Measurements from ENCODE around the gene AANAT.
"Not testable (repeated sequence)": the region's sequence is repeated elsewhere in the genome, so short reads cannot be mapped to it uniquely, and the experiment has no call there.

AANAT gene

DNA sequence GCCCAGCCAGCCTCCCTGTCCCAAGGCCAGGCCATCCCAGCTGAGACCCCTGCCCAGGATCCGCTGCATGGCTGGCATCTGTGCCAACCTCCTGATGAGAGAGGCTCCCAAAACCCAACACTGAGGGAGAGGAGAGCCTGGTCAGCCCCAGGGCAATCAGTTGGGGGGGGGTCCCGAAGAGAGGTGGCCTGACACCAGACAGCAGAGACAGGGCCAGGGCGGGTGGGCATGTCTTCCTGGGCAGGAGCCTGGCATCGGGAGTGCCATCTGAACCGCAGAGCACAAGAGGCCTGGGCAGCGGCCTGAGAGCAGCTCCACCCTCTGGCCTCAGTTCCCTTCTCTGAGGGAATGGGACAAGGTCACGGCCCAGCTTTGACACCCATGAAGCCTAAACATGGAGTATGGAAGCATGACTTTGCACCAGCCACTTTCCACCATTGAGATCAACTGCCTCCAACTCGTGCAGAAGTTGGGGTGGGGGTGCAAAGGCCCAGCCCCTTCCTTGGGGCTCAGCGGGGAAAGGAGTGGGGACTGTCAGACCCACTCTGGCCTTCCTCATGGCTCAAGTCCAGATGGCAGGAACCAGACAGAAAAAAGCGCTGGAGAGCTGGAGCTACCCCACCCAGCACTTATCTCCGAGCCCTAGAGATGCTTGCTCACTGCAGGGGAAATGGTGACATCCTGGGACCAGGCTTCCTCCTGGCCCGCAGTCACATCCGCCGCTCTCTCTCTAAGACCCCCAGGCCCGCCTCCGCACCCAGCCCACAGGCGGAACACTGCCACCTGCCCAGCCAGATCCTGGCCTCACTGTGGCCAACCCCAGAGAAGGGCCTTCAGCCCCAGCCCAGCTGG, 24.1 kb downstream of the AANAT start:
- DNase-seq, result no peak

DNA sequence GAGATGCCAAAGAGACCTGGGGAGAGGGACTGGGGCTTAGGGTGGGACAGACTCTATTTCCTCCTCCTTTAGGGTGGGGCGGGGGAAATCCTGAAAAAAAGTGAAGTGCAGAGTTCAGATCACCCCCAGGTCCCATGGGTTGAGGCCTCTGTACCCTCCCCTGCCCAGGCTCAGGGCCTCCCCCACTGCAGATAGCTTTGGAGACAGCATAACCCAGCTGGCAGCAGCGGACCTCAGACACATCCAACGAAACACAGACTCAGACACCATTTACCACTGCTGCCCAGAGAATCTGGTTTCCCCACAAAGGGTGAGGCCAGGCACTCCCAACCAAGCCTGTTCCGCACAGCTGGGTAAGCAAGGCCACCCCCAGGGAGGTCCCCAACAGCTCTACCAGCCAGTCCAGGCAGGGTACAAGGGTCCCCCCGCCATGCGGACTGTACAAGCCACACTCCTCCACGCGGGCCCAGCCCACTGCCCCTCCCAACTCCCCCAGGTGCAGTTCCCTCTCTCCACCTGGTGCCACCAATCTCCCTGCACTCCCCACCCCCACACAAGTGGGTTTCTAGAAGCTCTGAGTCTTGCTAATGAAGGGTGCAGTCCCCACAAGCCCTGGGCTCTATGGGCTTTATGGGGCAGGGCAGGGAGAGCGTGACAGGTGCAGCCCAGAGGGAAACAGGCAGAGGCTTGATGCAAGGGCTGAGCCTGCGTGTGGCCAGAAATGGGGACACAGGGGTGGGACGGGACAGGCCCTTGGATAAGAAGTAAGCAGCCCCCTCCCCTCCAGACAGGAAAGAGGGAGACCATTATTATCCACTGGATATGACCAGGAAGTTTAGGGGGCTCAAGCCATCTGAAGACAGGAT, 25.0 kb downstream of the AANAT start:
- DNase-seq, result no peak

- DNase-seq, result peak; percentile 26
Observed at GRCh38 chr17:76492989-76493501, 25.6 kb downstream of the AANAT start.

DNA sequence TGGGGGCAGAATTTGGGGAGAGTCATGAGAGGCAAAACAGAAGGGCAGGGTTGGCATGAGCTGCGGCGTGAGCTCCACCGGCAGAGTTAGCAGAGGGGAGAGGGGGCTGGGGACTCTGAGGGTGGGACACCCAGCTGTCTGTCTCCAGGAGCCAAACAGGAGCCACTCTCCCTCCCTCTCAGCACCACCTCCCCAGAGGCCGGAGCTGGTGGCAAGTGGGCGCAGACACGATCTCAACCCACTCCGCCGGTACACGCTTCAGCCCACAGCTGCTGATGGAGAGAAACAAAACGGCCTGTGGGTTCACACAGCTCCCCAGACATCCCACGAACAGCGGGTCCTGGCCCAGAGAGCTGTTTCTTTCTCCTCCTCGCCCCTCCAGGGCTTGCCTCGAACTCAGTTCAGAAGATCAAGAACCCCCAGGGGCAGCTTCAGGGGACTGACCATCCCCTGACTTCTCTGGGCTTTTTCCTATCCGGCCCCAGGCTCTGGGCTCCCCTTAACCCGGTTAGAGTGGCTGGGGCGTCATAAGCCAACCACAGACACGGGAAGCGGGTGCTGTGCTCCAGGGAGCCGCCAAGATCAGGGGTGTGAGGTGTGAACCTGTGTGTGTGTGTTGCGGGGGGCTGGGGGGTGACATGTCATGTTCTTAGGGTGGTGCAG, 26.2 kb downstream of the AANAT start:
- DNase-seq, result no peak

GRCh38 chr17:76495663-76496400, 28.4 kb downstream of the AANAT start:
- DNase-seq, result no peak

DNA sequence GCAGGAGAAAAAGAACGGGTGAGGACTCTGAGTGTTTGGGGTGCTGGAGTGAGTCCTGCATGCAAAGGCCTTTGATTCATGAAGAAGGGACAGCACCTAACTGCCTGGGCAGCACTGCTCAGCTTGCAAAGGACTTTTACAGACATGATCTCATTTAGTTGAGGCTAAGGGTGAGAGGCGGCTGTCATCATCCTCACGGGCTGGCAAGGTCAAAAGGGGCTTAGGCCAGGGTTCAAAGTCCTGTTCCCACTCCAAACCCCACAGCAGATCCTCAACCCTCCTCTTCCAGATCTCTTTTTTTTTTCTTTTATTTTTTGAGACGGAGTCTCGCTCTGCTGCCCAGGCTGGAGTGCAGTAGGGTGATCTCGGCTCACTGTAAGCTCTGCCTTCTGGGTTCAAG, 29.1 kb downstream of the AANAT start:
- no peak for DNase-seq

- DNase-seq, result no peak
Observed at GRCh38 chr17:76497699-76497978, 30.2 kb downstream of the AANAT start.

DNA sequence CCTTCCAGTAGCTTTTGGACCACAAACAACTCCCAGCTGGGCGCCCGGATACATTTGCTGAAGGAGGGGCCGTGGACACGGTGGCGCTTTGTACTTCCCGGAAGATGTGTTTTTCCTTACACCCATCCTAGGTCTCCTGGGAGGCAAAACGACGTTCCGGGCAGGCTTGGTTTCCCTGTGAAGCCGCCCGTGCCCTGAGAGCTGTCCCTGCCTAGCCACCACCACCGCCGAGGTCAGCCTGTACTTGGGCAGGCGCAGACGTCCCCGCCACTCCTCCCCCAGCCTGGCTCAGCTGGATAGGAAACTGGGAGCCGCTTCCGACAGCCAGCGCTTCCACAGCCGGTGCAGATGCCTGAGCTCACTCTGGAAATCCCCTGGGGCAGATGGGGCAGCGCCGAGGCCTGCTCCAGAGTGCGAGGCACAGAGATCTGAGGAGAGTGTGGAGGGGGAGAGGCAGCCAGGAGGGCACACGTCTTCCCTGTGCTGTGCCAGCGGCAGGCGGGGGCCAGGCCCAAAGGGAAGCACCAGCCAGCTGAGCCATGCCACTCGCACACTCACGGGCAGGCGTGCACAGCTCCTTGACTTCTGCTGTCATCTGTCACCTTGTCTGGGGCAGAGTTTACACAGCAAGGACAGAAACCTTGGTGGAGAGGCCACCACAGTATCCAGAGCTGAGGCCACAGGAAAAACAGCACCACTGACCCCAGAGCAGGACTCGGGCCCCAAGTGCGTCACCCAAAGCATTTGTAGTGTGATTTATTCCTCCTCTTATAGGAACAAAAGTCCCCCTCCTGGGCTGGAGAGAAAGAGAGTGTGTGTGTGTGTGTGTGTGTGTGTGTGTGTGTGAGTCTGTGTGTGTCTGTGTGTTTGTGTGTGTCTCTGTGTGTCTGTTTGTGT, 30.8 kb downstream of the AANAT start:
- DNase-seq, result no peak

DNA sequence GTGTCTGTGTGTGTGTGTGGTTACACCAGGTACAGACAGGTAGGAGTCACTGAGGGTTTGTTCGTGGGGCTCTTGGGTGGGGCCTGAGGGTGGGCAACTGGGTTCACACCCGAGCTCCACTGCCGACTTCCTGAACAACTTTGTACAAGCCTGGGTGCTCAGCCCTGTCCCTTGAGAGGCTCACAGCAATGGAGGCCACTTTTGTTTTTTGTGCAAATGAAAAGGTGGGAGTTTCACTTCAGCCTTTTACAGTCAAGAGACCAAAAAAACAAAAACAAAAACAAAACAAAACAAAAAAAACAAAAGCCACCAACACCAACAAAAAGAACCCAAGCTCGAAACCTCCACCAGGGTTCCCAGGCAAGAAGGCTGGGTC, 31.5 kb downstream of the AANAT start:
- no peak for DNase-seq

DNA sequence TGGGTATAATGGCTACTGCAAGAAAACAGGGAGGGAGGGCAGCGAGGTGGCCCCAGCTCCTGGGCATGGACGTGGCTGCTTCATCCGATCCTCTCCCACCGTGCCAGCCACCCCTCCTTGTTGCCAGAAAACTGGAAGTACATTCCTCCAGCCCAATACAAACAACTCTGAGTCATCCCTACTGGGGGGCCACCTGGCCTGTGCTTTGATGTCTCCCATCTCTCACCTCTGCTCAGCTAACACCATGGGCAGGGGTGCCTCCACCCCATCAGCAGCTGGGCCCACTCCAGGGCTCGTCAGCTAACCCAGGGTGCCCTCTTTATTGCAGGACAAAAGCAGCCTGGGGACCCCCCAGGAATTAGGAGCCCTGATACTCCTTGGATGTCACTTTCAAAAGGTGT, 31.9 kb downstream of the AANAT start:
- no peak for DNase-seq

- no peak for DNase-seq
Observed at GRCh38 chr17:76500074-76500746, 32.8 kb downstream of the AANAT start.

DNA sequence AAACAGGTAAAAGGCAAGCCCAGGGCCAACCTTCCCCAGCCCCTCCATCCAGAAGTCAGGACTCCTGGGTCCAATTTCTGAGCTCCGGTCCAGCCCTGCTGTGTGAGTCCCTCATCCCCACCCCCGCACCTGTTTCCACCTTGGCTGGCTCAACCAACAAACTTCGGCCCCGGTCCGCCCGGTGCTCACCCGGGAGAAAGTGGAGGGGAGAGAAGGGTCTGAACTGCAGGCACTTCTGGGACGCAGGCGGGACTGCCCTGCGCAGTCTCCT, 33.3 kb downstream of the AANAT start:
- no peak for DNase-seq

DNA sequence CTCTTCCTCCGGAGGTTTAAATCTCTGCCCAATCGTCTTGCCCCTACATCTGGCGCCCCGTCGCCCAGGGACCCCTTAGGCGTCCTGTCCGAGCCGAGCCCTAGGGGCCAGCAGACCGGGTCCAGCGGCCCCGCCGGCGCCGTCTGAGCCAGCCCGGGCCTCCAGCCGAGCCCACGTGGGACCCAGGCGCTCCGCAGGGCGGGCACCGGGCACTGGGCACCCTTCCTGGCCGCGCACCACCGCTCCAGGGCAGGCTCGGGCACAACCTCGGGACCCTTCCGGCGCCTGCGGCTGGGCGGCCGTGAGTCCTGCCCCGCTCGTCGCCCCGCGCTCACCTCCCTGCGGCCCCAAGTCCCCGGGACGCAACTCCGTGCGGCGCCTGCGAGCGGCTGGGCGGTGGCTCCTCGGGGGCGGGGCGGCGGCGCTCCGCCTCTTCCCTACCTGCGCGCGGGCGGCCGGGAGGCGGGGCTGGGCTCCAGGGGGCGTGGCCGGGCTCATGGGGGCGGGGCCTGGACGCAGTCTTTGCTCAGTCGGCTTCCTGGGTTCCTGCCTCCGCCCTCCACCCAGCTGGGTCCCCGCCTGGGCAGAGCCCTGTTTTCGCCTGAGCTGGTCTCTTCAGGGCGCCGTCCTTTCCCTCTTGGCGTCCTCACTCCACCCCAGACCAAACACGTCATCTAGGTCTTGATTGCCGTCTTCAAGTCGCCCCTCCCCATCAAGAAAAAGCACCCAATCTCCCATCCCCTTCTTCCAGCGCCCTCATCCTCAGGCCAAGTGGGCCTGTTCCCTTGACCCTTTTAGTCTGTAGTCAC, 33.8 kb downstream of the AANAT start, which contains the start of gene RHBDF2:
TSS of gene RHBDF2 (minus strand) at position 406 of the 809 bp plus-strand sequence. CDS start 19,899 bp downstream, outside the sequence.
- DNase-seq, result peak; percentile 86

DNA sequence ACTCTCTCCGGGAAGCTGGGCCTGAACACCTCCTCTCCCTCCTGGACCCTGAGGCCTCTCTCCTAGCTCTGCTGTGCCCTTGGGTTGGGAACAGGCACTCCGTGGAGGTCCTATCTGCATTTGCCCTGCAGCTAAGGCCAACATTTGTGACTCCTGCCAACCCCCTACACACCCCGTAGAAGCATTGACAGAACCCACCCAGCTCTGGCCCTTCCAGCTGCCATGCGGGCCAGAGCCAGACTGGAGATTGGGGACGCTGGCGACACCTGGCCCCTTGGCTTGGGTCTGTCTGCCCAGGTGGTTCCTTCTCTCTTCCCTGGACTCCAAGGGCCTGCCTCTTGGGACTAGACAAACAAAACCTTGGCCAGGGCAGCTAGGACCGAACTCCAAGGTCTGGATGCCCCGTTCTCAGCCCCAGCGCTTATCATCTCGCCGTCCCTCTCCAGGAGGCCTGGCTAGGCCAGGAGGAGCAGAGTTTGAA, 34.5 kb downstream of the AANAT start:
- no peak for DNase-seq

DNA sequence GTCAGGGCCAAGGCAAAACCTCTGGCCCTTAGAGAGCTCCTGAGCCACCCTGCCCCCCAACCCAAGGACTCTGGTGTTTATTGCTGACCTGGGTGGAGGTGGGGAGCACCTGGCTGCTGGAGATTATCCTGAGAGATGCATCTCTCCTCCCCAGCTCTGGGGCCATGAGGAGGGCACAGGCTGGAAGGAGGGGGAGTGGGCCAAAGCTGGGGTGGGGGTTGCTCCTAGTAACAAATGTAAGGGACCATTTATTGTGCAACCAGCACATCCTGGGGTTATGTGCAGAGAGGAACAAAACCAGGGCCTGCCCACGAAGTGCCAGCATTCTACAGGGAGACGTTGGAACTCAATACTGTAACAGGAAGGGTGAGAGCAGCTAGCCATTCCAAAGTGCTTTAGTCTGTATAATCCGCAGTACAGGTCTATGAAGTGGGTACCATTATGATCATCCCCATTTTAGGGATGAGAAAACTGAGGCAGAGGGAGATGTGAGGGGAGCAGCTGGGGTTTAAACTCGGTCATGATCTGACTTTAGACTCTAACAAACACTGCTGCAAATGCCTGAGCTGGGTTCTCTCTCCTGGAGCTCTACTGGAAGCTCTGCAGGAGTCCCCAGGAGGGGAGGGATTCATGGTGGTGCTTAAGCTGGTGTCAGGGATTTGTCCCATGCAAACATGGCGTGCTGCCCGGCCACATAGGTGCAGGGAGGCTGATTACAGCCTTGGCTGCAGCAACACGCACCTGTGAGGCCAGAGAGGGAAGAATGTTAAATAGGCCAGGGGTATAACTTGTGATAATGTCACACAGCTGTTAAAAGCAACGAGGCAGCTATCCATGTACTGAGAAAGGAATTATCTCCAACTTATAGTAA, 35.2 kb downstream of the AANAT start:
- no peak for DNase-seq

DNA sequence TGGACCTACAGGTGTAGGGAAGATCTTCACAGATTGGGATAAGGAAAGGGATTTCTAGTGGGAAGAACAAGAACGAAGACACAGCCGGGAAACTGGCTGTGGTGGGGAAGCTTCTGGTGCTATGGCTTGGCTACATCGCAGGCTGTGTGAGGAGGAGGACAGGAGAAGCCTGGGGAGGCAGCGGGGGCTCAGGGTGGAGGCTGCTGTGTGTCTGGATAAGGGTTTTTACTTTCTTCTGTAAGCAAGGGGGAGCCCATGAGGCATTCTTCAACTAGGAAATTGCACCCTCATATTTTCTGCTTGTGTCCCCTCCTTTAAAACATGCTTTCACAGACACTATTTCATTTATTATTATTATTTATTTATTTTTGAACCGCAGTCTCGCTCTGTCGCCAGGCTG, 36.7 kb downstream of the AANAT start:
- no peak for DNase-seq

- DNase-seq, result peak; percentile 64
Observed at GRCh38 chr17:76506408-76507345, 39.3 kb downstream of the AANAT start.

DNA sequence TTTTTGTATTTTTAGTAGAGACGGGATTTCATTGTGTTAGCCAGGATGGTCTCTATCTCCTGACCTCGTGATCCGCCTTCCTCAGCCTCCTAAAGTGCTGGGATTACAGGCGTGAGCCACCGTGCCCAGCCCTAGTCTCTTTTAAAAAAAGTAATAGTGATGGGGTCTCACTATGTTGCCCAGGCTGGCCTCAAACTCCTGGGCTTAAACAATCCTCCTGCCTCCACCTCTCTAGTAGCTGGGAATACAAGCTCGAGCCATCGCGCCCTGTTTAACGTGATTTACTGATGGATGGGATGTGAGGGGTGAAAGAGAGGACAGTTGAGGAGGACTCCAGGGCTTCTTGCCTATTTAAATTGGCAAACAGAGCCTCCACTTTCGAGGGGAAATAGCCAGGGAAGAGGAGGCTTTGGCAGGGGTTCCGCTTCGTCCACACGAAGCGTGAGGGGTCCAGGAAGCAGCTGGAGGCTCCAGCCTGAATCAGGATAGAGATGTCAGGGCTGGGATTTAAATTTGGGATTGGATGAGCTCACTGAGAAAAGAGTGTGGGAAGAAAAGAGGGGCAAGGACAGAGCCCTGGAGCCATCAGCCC, 41.2 kb downstream of the AANAT start:
- not testable (repeated sequence) for DNase-seq

Measured in NK-92 treated with Interleukin-12 subunit alpha and Interleukin-12 subunit beta, amount 100 ng/mL, for 24 hours (cell line).